Stimulated activated CD8-positive, alpha-beta memory T cell treated with anti-CD3 and anti-CD28 coated beads, Interleukin-7, amount 100 ng/mL, for 24 hours (primary cell): ENCODE measurements around the gene CBX4.

ENCODE experiments used
- DNase-seq: peaks from one replicate; pipeline ENCODE4 v3.0.0-alpha.2; 2020; ENCODE audit warnings: low read depth

Gene CBX4

DNA sequence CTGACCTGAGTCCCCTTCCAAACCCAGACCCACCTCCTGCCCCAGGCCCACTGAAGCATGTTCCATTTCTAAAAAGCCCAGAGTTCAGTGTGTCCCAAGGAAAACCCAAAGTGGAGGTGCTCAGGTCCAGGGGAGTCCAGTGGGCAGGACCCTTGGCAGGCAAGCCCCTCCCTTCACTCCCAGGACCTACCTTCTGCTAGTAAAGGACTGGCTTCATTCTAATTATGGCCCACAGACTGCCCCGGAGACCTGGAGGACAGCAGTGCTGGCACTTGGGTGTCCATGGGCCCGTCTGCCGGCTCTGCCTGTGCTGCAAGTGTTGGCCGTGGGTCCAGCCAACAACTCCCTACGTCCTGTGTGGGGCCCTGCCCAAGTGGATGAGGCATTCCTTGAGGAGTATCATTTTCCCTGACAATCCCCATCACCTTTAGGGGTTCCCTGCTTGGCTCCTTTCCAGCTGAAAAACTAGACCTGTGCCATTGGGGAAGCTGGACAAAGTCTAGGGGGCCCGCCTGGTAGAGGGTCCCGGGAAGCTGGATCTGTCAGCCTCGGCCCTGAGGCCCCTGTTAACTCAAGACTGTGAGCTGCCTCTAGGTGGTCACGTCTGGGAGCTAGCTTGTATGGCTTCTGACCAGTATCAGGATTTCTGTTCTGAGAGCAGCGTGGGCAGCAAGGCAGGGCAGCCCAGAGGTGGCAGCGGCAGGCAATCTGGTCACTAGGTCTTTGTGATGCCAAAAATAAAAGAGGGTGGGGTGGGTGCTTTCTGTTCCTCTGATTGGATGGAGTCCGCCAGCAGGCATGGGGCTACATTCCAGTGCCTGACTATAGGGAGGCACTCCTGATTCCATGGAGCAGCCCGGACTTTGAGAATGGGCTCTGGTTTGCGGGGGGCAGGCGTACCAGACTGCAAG is 53.1 kb downstream of the CBX4 start:
- DNase-seq: no peak

DNA sequence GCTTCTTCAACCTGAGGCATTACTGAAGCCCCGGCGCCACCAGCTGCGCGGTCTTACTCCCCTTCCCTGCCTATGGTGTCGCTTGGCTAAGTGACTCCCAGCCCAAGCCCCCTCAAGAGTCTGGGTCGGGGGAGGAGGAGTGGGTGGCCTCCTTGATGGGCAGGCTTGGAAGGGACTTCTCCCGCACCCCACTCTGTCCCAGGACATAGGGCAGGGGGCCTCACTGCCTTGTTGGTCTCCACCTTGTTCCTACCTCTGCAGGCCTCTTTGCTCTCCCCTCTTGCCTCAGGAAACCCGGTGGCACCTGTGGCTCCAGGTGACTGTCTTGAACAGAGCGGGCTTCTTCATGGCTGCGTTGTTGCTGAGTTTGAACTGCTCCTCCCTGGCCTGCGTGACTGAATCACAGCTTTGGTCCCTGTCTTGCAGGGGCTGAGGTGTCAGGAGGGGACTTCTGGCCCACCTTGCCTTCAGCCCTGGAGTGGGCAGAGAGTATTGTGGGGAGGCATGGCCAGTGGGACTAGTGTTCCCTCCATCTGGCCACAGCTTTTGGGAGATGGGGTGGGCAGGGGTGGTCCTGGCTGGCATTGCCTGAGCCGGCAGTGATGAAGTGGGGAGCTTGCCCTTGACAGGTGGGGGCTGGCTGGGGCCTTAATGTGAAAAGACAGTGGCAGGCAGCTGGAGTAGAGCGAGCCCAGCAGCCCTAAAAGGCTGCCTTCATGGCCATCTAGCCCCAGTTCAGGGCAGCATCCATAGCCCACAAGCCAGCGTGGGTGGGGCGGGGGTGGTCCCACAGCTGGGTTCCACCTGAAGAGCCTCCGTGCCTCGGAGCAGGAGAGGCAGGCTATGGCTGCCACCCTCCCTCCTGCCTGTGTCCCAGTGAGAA is 54.0 kb downstream of the CBX4 start:
- DNase-seq: no peak

DNA sequence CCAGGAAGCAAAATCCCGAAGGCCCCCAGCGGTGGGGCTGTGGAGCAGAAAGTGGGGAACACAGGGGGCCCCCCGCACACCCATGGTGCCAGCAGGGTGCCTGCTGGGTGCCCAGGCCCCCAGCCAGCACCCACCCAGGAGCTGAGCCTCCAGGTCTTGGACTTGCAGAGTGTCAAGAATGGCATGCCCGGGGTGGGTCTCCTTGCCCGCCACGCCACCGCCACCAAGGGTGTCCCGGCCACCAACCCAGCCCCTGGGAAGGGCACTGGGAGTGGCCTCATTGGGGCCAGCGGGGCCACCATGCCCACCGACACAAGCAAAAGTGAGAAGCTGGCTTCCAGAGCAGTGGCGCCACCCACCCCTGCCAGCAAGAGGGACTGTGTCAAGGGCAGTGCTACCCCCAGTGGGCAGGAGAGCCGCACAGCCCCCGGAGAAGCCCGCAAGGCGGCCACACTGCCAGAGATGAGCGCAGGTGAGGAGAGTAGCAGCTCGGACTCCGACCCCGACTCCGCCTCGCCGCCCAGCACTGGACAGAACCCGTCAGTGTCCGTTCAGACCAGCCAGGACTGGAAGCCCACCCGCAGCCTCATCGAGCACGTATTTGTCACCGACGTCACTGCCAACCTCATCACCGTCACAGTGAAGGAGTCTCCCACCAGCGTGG is 54.8 kb downstream of the CBX4 start:
- DNase-seq: no peak

DNA sequence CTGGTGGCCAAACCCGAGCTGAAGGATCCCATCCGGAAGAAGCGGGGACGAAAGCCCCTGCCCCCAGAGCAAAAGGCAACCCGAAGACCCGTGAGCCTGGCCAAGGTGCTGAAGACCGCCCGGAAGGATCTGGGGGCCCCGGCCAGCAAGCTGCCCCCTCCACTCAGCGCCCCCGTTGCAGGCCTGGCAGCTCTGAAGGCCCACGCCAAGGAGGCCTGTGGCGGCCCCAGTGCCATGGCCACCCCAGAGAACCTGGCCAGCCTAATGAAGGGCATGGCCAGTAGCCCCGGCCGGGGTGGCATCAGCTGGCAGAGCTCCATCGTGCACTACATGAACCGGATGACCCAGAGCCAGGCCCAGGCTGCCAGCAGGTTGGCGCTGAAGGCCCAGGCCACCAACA is 55.3 kb downstream of the CBX4 start:
- no peak for DNase-seq
